GM12864 (cell line): ENCODE measurements around the gene RBMS1.

Source experiments
- DNase-seq: peaks from one replicate; pipeline ENCODE4 v3.0.0-alpha.2; 2011; ENCODE audit warnings: low read depth
- H3K4me3 ChIP-seq: 2 replicates; pipeline ENCODE4 v1.5.1; 2011; ENCODE audit warnings: mild to moderate bottlenecking, low read depth, low read length, control low read depth
- CTCF ChIP-seq: IDR thresholded peaks from 2 replicates; pipeline ENCODE4 v1.5.1; 2011; ENCODE audit warnings: low read depth, mild to moderate bottlenecking, moderate library complexity, low read length, control low read depth, inconsistent platforms; ENCODE audit errors: missing control alignments

Gene RBMS1

GRCh38 chr2:160431441-160431840 lies 62.2 kb downstream of the RBMS1 start:
- no peak for TF ChIP-seq CTCF
- no peak overlapping the region for H3K4me3 ChIP-seq
- DNase-seq, result no peak

DNA sequence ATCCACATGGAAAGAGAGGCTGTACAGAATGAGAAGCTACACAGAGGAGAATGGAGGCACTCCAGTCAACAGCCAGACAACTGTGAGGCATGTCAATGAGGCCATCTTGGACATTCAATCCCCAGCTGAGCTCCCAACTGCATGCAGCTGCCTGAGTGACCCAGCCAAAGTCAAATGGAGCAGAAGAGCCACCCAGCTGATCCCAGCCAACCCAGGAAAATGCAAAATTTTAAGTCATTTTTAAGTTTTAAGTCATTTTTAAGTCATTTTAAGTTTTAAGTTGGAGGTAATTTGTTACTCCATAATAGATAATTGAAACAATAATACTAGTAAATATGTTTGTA lies 63.6 kb downstream of the RBMS1 start:
- H3K4me3 ChIP-seq, result no peak overlapping the region
- peak; percentile 9 for TF ChIP-seq CTCF
- no peak for DNase-seq

DNA sequence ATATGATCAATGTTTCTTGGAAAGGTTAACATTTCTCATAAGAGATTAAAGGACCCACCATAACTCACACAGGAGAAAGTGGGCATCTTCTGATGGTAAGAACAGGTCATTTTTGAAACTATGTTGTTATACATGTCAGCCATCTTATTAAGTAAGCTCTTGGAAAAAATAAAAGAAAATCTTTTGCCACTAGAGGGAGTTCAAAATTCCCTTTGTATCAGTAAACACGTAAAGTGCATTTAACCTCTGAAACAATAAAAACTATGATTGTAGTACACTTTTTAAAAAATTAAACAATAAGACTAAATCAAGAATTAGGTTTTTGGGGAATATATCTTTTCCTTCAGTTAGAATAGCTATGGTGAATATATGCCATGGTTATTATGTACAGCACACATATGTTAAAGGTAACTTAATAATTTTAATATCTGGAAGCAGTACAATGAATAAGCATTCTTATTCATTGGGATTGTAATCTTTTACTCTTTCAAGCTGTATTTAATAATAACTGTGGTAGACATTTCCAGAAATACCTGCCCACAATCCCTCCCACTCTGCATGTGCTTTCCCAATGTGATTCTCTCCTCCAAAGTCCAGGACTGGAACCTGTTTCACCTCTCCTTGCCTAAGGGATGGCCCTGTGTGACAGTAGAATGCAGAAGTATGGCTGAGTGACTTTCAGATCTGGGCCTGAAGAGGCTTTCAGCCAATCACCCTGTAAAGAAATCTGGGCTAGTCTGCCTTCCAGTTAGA lies 64.2 kb downstream of the RBMS1 start:
- no peak overlapping the region for H3K4me3 ChIP-seq
- peak; percentile 39 for TF ChIP-seq CTCF
- peak; percentile 24 for DNase-seq

- DNase-seq, result no peak
- TF ChIP-seq CTCF, result no peak
- no peak overlapping the region for H3K4me3 ChIP-seq
Measured at GRCh38 chr2:160428405-160428763, 65.2 kb downstream of the RBMS1 start.

- no peak for TF ChIP-seq CTCF
- no peak for DNase-seq
- no peak overlapping the region; the same call in 1 of the 2 replicates for H3K4me3 ChIP-seq
Measured at GRCh38 chr2:160427629-160428404, 65.8 kb downstream of the RBMS1 start.

DNA sequence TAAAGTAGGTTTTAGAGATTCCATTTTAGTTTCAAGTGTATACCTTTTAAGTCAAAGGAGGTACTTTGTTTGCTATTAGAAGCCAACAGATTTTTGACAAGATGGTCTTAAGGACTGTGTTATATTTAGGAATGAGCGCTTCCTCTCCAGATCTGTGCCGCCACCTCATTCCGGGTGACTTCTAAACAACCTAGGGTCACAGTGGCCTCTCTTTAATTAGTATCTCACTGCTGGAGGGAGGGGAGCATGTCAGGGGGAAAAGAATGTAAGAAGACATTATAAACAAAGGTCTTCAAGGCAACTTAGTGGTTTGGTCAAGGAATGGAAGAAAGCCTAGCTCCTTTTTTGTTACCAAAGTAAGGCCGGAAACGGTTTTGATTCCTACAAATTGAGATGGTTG lies 67.0 kb downstream of the RBMS1 start:
- H3K4me3 ChIP-seq, result no peak overlapping the region
- no peak for DNase-seq
- no peak for TF ChIP-seq CTCF
